Nephron (organoid): ENCODE measurements around the gene PLXNA4.

Source experiments
- H3K27ac Mint-ChIP-seq, 3 experiments: 2 replicates each; pipeline ENCODE4 v1.8.0; 2020; ENCODE audit warnings: mixed read lengths in 3 of 3, mild to moderate bottlenecking in 2 of 3, moderate library complexity in 1 of 3
- H3K27me3 Mint-ChIP-seq: 2 replicates; pipeline ENCODE4 v1.8.0; 2021; ENCODE audit warnings: low read depth, mild to moderate bottlenecking, moderate library complexity, mixed read lengths
- H3K36me3 Mint-ChIP-seq: 2 replicates; pipeline ENCODE4 v1.8.0; 2020; ENCODE audit warnings: low read depth, mixed read lengths
- H3K4me1 Mint-ChIP-seq: 2 replicates; pipeline ENCODE4 v1.8.0; 2020; ENCODE audit warnings: mixed read lengths
- H3K4me3 Mint-ChIP-seq, 3 experiments: 2 replicates each; pipeline ENCODE4 v1.8.0; 2020; ENCODE audit warnings: mild to moderate bottlenecking in 3 of 3, mixed read lengths in 3 of 3, moderate library complexity in 2 of 3
- H3K9me3 Mint-ChIP-seq: 2 replicates; pipeline ENCODE4 v1.8.0; 2020; ENCODE audit warnings: mixed read lengths
- CTCF ChIP-seq, 3 experiments: fragments of 200-600 bp; sonication (generic); IDR thresholded peaks; one replicate each; pipeline ENCODE4 v1.5.0; 2021; ENCODE audit warnings: antibody characterized with exemption in 3 of 3; ENCODE audit not compliant: unreplicated experiment in 3 of 3

The PLXNA4 gene

GRCh38 chr7:132561763-132562162, 14.5 kb downstream of the PLXNA4 start:
- Mint-ChIP-seq H3K36me3 (no peaks in the 10 kb centered on the region), H3K27me3 (peaks cover 52% of the 10 kb centered on the region), H3K4me3 (no peak overlapping the region), H3K4me1 (no peaks in the 10 kb centered on the region), H3K9me3 (peaks cover 2% of the 10 kb centered on the region), H3K27ac (no peak overlapping the region)
- no peak for TF ChIP-seq CTCF (IDR thresholded peaks at IDR 0.05; ENCODE audit: unreplicated experiment in 3 of 3)

GRCh38 chr7:132560825-132561529, 15.3 kb downstream of the PLXNA4 start:
- H3K27me3 Mint-ChIP-seq = peaks cover 50% of the 10 kb centered on the region
- H3K4me1 Mint-ChIP-seq = no peaks in the 10 kb centered on the region
- TF ChIP-seq CTCF (IDR thresholded peaks at IDR 0.05; ENCODE audit: unreplicated experiment in 3 of 3) = no peak
- no peaks in the 10 kb centered on the region for H3K36me3 Mint-ChIP-seq
- H3K27ac Mint-ChIP-seq = no peak overlapping the region
- H3K9me3 Mint-ChIP-seq = peaks cover 2% of the 10 kb centered on the region
- no peak overlapping the region for H3K4me3 Mint-ChIP-seq

DNA sequence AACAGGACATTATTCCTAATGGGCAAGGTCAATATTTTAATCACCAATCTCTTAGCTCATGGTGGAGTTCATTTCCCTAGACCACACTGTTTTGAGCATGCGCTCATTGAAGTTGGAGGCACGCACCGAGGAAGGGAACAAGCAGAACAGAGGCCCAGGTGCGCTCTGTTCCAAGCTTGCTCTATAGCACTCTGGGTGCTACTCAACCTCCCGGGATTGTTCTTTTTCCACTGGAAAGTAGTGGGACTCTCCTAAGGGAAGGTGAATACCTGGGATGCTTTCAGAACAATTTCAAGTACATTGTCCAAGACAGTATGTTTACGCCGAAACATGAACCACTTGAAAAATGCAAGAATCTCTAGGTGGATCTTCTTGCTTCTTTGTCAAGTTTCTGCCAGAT, 16.2 kb downstream of the PLXNA4 start:
- H3K36me3 Mint-ChIP-seq = no peaks in the 10 kb centered on the region
- peaks cover 2% of the 10 kb centered on the region for H3K9me3 Mint-ChIP-seq
- TF ChIP-seq CTCF (IDR thresholded peaks at IDR 0.05; ENCODE audit: unreplicated experiment in 3 of 3) = no peak
- peaks cover 4% of the 10 kb centered on the region for H3K4me1 Mint-ChIP-seq
- no peak overlapping the region for H3K27ac Mint-ChIP-seq
- H3K4me3 Mint-ChIP-seq = no peak overlapping the region
- H3K27me3 Mint-ChIP-seq = peaks cover 42% of the 10 kb centered on the region

- Mint-ChIP-seq H3K27ac (no peak overlapping the region), H3K9me3 (peaks cover 3% of the 10 kb centered on the region), H3K36me3 (peaks cover 7% of the 10 kb centered on the region), H3K4me3 (no peak overlapping the region), H3K27me3 (peaks cover 32% of the 10 kb centered on the region), H3K4me1 (peaks cover 6% of the 10 kb centered on the region)
- TF ChIP-seq CTCF (IDR thresholded peaks at IDR 0.05; ENCODE audit: unreplicated experiment in 3 of 3) = no peak
Measured at GRCh38 chr7:132558815-132559214, 17.5 kb downstream of the PLXNA4 start.

DNA sequence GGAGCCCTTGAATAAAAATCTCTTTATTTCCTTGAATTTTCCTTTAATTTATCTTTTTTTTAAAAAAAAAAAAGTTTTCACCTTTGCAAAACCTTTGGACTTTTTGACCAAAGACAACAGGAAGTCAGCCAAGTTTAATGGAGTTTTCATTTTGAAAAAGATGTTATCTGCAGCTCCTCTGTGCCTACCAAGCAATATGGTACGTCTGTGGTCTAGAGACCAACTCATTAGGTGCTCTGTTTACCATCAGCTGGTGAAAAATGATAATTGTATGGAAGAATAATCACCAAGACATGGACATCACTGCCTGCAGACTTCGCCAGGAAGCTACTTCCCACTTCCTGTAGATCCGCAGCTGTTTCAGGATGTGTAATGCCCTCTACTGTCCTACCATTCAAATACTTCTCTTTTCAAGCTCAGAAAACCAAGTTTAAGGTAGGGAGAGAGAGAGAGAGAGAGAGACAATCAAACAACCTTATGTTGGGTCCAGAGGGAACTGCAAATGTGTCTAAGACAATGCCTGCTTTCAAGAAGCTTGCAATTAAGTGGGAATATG, 18.7 kb downstream of the PLXNA4 start:
- peaks cover 3% of the 10 kb centered on the region for H3K9me3 Mint-ChIP-seq
- H3K4me1 Mint-ChIP-seq = peaks cover 6% of the 10 kb centered on the region
- peaks cover 17% of the 10 kb centered on the region for H3K36me3 Mint-ChIP-seq
- no peak overlapping the region for H3K27ac Mint-ChIP-seq
- no peak for TF ChIP-seq CTCF (IDR thresholded peaks at IDR 0.05; ENCODE audit: unreplicated experiment in 3 of 3)
- no peak overlapping the region for H3K4me3 Mint-ChIP-seq
- peaks cover 32% of the 10 kb centered on the region for H3K27me3 Mint-ChIP-seq

DNA sequence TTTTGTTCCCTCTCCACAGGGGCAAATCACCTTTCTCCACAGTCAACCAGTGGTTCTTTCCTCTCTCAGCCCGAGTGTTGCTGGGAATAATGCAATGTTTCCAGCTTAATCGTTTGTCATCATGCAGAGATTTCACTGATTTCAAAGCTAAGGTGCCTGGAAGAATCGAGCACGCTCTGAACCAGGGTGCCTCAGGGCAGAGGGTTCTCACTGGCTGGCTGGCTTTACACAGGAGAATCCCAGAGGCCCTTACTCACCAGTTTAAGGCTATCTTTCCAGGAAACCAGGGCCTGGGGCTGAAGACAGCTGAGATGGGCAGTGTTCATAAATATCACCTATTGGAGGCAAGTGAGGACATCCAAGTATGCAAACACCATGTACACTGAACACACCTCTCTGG, 21.8 kb downstream of the PLXNA4 start:
- H3K4me1 Mint-ChIP-seq = peaks cover 6% of the 10 kb centered on the region
- no peak overlapping the region for H3K27ac Mint-ChIP-seq
- peaks cover 18% of the 10 kb centered on the region for H3K27me3 Mint-ChIP-seq
- H3K36me3 Mint-ChIP-seq = peaks cover 35% of the 10 kb centered on the region
- no peak for TF ChIP-seq CTCF (IDR thresholded peaks at IDR 0.05; ENCODE audit: unreplicated experiment in 3 of 3)
- peaks cover 21% of the 10 kb centered on the region for H3K9me3 Mint-ChIP-seq
- no peak overlapping the region for H3K4me3 Mint-ChIP-seq
